ENCODE data around the gene ELL.

Gene ELL

DNA sequence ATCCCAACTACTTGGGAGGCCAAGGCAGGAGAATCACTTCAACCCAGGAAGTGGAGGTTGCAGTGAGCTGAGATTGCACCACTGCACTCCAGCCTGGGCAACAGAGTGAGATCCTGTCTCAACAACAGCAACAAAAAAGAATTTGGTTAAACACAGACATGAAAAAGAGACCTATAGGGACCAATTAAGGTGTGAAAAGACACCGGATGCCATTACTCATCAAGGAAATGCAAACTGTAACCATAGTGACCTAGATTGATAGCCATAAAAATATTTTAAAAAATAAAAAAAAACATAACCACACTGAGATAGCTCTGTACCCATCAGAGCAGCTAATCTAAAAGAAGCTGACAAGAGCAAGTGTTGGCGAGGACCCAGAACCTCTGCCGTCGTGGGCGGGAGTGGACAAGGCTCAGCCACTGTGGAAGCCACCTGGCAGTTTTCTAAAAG lies 46.8 kb downstream of the ELL start:
- ATAC-seq (peak; percentile 26), DNase-seq (no peak)
- no peaks in the 10 kb centered on the region for H3K27me3 Mint-ChIP-seq
- no peaks in the 10 kb centered on the region for H3K9me3 Mint-ChIP-seq
- H3K27ac Mint-ChIP-seq = peak overlapping the region; percentile 75 to 90
- H3K4me1 Mint-ChIP-seq = peaks cover 70% of the 10 kb centered on the region
- H3K4me3 Mint-ChIP-seq = no peak overlapping the region

DNA sequence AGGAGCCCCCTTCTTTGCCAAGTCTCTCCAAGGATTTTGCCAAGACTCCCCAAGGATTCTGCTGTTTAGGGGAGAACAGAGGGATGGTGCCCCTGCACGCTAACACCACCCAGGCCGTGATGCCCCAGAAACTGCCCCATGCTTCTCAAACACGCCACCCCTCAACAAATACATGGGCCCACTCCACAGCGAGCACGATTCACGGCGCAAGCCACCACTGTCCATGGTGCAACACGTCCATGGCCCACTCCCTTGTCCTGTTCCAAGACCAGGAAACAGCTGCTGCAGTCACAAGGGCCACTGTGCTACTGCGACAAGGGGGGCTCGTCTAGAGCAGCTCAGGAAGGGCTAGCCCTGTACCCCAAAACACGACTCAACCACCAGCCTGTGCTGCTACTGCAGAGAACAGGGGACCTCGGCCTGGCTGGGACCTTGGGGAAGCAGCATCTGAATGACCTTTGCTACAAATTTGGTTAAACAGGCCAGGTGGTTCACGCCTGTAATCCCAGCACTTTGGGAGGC lies 47.4 kb downstream of the ELL start:
- Mint-ChIP-seq H3K4me3 (no peak overlapping the region), H3K27me3 (no peaks in the 10 kb centered on the region), H3K4me1 (peaks cover 70% of the 10 kb centered on the region), H3K27ac (peak overlapping the region; percentile 14 to 76), H3K9me3 (no peaks in the 10 kb centered on the region)
- ATAC-seq (no peak), DNase-seq (no peak)

DNA sequence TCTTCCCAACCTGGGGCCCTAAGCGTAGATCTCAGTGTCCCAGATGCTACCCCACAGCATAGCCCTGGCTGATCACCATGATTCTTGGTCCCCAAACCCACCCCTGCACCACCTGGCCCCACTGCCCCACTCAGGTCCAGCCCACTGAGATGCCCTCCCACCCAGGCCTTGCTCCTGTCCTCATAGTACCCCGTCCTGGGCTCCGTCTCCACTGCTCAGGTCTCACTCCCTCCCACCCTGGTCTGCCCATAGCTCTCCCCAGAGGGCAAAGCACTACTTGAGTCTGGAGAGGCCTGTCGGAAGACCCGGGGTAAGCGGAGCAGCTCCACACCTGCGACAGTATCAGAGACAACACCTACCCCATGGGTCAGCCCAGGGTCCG lies 48.2 kb downstream of the ELL start:
- DNase-seq = no peak
- no peak for ATAC-seq
- H3K4me1 Mint-ChIP-seq = peaks cover 65% of the 10 kb centered on the region
- H3K9me3 Mint-ChIP-seq = no peaks in the 10 kb centered on the region
- H3K27me3 Mint-ChIP-seq = no peaks in the 10 kb centered on the region
- no peak overlapping the region for H3K4me3 Mint-ChIP-seq
- H3K27ac Mint-ChIP-seq = peak overlapping the region; percentile 59 to 77

DNA sequence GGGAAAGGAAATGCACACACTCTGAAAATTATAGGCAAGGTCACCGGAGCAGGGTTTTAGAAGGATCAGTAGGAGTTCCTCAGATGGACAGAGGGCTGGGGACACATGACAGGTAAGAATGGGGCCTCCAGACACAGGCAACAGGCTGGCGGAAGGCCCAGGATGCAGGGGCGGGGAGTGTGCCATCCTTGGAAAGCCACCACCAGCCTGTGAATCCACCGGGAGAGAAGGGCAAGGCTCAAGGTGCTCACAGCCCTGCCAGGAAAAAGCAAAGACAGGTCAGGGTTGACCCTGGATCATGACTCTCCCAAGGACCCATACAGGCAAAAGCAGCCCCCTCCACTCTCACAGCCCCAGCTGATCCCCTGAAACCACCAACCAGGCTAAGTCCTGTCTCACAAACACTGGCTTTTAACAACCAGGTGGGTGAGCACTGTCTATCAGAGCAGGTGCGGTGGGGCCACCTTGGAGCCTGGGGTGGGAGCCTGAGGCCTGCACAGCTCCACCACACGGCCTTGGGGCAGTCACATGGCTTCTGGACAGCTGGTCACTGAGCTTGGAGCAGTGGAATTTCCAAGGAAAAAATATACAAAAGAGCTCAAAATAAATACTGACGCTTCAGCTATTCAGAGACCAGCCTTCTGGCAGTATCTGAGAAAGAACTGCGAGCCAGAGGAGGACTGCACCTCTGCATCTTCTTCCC lies 48.7 kb downstream of the ELL start:
- peak overlapping the region; percentile 59 to 77 for H3K27ac Mint-ChIP-seq
- peaks cover 65% of the 10 kb centered on the region for H3K4me1 Mint-ChIP-seq
- H3K27me3 Mint-ChIP-seq = no peaks in the 10 kb centered on the region
- no peaks in the 10 kb centered on the region for H3K9me3 Mint-ChIP-seq
- ATAC-seq (no peak), DNase-seq (no peak)
- H3K4me3 Mint-ChIP-seq = no peak overlapping the region

DNA sequence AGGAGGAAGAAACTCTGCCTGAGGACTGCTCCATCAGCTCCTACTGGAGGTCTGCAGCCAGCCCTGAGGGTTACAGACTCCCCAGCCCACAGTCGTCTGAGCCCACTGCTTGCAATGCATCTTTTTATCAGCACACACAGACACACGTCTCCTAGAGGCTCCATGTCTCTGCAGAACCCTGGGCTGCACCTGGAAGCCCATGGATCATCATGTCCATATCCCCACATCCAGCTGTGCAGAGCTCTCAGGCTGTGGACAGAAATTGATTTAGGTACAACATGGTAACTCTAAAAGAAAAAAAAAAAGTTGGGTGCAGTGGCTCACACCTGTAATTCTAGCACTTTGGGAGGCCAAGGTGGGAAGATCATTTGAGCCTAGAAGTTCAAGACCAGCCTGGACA lies 51.1 kb downstream of the ELL start:
- peaks cover 53% of the 10 kb centered on the region for H3K4me1 Mint-ChIP-seq
- no peak for ATAC-seq

DNA sequence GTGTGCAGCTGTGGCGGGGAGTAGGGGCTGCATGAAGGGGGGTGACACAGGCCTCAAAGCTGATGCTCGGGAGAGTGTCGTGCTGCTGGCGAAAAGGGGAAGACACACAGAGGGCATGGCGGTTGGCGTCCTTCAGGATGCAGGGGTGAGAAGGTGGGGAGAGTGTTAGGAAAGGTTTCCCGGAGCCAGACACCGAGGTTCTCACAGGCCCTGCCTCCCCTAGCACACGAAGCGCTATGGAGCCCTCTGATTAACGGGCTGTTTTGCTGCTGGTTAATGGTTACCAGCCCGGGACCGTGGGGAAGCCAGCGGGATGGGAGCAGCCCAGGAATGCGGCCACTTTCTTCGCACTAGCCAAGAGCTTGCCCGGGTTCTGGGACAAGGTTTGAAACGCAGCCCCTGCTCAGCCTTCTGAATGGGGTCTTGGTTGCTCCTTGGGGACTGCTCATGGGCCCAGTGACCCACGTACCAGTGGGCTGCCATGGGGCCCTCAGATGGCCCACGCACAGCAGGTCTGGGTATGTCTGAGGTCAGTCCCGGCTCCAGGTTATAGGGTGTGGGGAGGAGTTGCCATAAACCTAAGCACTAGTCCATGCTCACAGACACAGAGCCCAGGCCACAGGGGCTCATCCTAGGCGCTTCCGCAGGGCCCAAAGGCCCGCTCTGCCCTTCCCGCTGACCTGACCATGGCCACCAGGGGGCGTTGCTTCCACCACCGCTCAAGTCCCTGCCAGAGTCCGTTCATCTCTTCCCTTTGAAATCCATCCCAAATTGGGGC lies 52.6 kb downstream of the ELL start:
- Mint-ChIP-seq H3K4me1 (peaks cover 53% of the 10 kb centered on the region), H3K27ac (peak overlapping the region; percentile 59 to 61), H3K27me3 (no peaks in the 10 kb centered on the region)

More for the DNA sequence above, 51.1 kb downstream of the ELL start:
- Mint-ChIP-seq H3K27me3 (no peaks in the 10 kb centered on the region), H3K27ac (no peak overlapping the region), H3K9me3 (no peaks in the 10 kb centered on the region), H3K4me3 (no peak overlapping the region)
- no peak for DNase-seq

DNA sequence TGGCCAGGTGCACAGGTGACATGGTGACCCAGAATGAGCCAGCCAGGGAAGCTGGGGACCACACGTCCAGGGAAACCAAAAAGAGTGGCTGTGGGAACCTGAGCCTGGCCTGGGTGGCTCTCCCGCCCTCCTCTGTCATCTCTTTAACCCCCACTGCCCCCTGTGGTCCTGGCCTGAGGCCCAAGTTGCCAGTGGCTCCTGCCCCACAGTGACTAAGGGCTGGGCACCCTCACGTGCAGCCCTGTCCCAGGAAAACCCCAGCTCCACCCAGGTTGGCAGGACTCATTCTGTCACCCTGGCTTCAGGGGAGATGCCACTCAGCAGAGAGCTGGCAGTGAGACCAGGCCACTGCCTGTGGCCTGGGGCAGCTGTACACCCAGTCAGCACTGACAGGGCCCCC lies 53.4 kb downstream of the ELL start:
- ATAC-seq (no peak), DNase-seq (no peak)
- Mint-ChIP-seq H3K4me1 (peaks cover 48% of the 10 kb centered on the region), H3K27ac (no peak overlapping the region), H3K9me3 (no peaks in the 10 kb centered on the region), H3K4me3 (no peak overlapping the region), H3K27me3 (no peaks in the 10 kb centered on the region)

More for the DNA sequence above, 52.6 kb downstream of the ELL start:
- DNase-seq (peak; percentile 57 to 60), ATAC-seq (peak; percentile 71)
- Mint-ChIP-seq H3K4me3 (no peak overlapping the region), H3K9me3 (no peaks in the 10 kb centered on the region)

DNA sequence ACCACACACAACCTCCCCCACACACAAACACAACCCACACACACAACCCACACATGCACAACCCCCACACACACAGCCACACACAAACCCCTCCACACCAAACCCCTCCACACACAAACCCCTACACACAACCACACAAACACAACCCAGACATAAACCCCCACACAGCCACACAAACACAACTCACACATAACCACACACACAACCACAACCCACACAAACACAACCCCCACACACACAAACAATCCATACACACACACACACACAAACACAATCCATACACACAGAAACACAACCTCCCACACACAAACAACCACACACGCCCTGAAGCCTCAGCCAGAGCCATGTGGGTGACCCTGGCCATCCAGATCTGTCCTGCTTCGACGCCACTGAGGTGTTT lies 53.9 kb downstream of the ELL start:
- DNase-seq = no peak
- H3K4me1 Mint-ChIP-seq = peaks cover 50% of the 10 kb centered on the region
- no peaks in the 10 kb centered on the region for H3K9me3 Mint-ChIP-seq
- no peak for ATAC-seq
- H3K27ac Mint-ChIP-seq = peak overlapping the region; percentile 38 to 49
- H3K4me3 Mint-ChIP-seq = no peak overlapping the region
- no peaks in the 10 kb centered on the region for H3K27me3 Mint-ChIP-seq

DNA sequence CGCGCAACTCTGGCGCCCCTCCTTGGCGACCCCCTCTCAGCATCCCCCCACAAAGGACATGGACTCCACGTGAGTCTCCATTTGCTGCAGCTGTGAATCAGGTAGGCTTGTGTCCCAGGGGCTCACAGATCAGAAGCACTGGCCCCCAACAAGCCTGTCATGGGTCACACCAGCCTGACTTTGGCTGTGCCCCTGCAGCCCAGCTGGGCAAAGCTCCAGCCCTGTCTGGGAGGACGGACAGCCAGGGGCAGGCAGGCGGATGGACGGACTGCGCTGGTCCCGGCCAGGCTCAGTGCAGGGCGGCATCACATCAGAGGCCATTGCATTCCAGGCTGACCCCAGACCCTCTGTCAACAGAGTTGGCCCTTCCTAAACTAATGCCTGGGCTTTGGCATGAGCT lies 55.5 kb downstream of the ELL start:
- peaks cover 60% of the 10 kb centered on the region for H3K4me1 Mint-ChIP-seq
- H3K27me3 Mint-ChIP-seq = no peaks in the 10 kb centered on the region
- no peak for ATAC-seq
- H3K4me3 Mint-ChIP-seq = no peak overlapping the region
- no peaks in the 10 kb centered on the region for H3K9me3 Mint-ChIP-seq
- no peak for DNase-seq
- no peak overlapping the region for H3K27ac Mint-ChIP-seq

DNA sequence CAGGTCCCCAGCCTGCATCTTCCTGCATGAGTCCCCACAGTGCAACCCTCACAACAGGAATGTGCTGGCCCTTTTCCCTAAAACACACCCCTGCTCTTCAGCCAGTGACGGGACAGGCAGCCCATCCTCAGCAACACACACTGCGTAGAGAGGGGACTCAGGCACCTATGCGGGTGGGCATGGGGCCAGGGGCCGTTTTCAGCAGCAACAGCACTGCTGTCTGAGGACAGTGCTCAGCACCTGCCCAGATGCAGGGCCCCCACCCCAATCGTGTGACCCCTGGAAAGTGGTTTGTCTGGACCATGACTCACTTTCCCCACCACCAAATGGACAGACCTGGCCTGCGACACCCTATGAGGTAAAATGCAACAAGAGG lies 55.9 kb downstream of the ELL start:
- H3K9me3 Mint-ChIP-seq = no peaks in the 10 kb centered on the region
- no peak overlapping the region for H3K27ac Mint-ChIP-seq
- H3K4me3 Mint-ChIP-seq = no peak overlapping the region
- no peaks in the 10 kb centered on the region for H3K27me3 Mint-ChIP-seq
- DNase-seq (no peak), ATAC-seq (no peak)
- peaks cover 60% of the 10 kb centered on the region for H3K4me1 Mint-ChIP-seq

DNA sequence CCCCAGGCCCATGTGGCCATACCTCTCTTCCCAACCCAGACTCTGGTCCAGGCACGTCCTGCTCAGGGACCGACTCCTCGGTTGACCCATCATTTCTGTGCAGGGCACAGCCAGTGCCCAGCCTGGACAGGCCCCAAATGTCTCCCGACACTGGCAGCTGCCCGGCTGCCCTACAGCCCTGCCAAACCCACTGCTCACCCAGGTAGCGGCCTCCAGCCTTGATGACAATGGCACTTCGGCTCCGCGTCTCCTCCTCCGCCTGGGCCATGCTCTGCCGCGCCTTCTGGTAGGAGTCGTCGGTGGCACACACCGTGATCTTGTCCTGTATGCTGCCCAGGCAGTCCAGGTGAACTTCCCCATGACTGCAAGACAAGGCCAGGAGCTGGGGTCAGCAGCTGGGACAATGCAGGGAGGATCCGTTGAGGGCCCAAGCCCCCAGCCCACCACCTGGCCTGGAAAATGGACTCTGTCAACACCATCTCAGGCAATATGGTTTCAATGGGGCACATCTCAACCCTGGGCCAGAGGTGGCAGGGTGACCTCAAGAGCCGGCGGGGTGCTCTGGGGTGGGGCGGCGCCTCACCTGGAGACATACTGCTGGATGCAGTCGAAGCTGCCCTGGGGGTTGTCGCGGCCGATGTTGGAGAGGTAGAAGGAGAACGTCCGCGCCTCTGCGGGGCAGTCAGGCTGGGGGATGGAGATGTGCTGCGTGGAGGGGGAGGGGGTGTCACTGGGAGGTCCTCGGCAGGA lies 56.5 kb downstream of the ELL start:
- Mint-ChIP-seq H3K27me3 (no peaks in the 10 kb centered on the region), H3K27ac (peak overlapping the region; percentile 84 to 93), H3K9me3 (no peaks in the 10 kb centered on the region), H3K4me3 (no peak overlapping the region), H3K4me1 (peaks cover 57% of the 10 kb centered on the region)
- ATAC-seq (no peak), DNase-seq (no peak)

DNA sequence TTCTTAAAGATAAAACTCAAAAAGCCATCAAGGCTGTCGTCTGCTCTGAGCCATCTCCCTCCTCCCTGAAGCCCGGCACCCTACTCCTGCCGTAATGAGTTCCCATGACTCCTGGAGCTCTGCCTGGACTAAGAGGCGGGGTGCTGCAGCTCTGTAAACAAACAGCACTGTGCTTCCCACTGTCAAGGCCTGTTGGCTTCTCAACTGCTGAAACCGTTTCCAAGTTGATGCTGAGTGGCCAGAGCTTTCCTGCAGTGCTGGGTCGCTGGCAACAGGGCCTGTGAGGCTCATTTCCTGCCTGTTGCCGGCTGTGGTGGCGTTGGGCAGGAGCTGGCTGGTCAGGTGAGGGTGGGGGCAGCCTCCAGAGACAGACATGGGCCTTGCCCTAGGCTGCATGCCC lies 57.2 kb downstream of the ELL start:
- Mint-ChIP-seq H3K4me1 (peaks cover 49% of the 10 kb centered on the region), H3K9me3 (no peaks in the 10 kb centered on the region), H3K27ac (peak overlapping the region in 1 of 2 donors; percentile 83)

DNA sequence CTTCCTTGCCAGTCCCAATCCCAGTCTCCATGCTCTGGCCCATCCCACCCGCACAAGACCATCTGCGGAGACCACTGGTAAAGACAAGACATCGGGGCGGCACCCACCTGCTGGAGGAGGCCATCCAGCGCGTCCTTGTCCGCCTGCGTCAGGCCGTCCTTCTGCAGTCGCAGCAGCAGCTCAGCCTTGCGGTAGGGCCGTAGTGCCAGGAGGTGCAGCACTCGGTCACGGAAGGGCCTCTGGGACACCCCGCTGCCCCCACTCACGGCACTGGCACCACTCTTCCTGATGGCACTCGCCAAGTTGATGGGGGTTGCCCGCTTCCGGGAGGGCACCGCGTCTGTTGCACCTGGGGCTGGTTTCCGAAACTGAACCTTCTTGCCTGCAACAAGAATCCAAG lies 60.4 kb downstream of the ELL start:
- Mint-ChIP-seq H3K27me3 (no peaks in the 10 kb centered on the region), H3K4me3 (no peak overlapping the region), H3K9me3 (no peaks in the 10 kb centered on the region), H3K4me1 (peaks cover 30% of the 10 kb centered on the region), H3K27ac (no peak overlapping the region)
- ATAC-seq (no peak), DNase-seq (no peak)

More for the DNA sequence above, 57.2 kb downstream of the ELL start:
- DNase-seq (no peak), ATAC-seq (no peak)
- Mint-ChIP-seq H3K27me3 (no peaks in the 10 kb centered on the region), H3K4me3 (no peak overlapping the region)

DNA sequence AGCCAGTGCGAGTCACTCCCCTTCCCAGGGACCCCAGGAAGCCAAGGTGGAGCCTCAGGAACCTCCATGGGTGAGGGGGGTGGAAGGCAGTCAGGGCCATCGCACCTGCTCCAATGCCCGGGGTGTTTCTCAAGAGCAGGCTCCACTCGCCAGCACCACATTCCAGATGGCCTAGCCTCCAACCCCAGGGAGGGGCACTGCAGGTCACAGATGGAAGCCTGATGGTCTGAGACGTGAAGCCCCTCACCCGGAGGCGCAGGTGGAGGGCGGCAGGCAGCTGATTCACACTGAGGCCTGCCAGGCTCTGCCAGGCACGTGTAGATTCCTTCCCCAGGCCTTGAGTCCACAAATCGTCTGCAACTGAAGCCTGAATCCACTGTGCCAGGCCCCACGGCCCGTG lies 61.0 kb downstream of the ELL start:
- peaks cover 30% of the 10 kb centered on the region for H3K4me1 Mint-ChIP-seq
- no peaks in the 10 kb centered on the region for H3K9me3 Mint-ChIP-seq
- H3K27me3 Mint-ChIP-seq = no peaks in the 10 kb centered on the region
- H3K27ac Mint-ChIP-seq = no peak overlapping the region
- no peak for DNase-seq
- H3K4me3 Mint-ChIP-seq = no peak overlapping the region
- ATAC-seq = no peak

DNA sequence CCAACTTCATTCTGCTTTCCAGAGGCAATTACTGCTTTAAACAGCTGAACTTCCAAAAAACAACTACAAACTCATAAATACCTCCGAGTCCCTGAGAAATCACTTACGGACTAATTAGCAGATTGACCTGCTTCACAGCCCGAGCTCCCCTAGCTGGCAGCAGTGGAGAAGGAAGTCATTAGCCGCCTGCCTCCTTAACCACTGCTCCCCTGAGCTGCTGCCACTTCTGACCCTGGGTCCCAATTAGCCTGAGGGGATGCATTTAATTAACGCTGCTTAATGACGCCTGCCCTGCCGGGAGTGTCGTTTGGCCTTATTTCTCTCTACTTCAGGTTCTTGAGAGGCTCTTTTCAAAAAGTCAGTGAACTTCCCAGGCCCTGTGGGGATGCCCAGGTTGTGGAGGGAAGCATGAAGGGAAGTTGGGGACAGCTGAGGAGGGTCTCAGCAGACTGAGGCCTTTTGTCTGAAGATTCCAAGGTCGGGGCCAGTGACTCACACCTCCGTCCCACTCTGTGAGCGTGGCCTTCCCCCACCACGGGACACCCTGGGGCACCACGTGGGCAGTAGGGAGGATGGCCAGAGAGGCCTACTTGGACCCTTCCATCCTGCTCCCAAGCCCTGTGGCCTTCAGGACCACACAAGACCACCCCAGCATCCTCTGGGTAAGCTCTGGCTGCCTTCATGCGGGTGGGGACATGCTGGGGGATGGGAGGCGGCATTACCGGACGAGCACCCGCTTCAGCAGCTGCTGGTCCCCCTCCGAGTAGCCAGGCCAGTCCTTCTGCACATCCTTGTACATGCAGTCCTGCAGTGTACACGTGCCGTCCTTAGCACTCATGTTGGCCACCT lies 64.2 kb downstream of the ELL start:
- DNase-seq = no peak
- H3K4me3 Mint-ChIP-seq = no peak overlapping the region
- no peaks in the 10 kb centered on the region for H3K9me3 Mint-ChIP-seq
- H3K4me1 Mint-ChIP-seq = peaks cover 7% of the 10 kb centered on the region
- H3K27me3 Mint-ChIP-seq = no peaks in the 10 kb centered on the region
- no peak for ATAC-seq
- H3K27ac Mint-ChIP-seq = peak overlapping the region in 1 of 2 donors; percentile 19

Measured in stimulated activated naive CD8-positive, alpha-beta T cell treated with anti-CD3 and anti-CD28 coated beads, Interleukin-15, amount 100 ng/mL, for 72 hours (primary cell).